Fibroblast of peridontal ligament (primary cell): ENCODE data around the gene MTRF1L.

ENCODE experiments used
- DNase-seq: peaks from one replicate; pipeline ENCODE4 v3.0.0-alpha.2; 2010; ENCODE audit errors: extremely low read depth

MTRF1L gene, protein sequence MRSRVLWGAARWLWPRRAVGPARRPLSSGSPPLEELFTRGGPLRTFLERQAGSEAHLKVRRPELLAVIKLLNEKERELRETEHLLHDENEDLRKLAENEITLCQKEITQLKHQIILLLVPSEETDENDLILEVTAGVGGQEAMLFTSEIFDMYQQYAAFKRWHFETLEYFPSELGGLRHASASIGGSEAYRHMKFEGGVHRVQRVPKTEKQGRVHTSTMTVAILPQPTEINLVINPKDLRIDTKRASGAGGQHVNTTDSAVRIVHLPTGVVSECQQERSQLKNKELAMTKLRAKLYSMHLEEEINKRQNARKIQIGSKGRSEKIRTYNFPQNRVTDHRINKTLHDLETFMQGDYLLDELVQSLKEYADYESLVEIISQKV

DNA sequence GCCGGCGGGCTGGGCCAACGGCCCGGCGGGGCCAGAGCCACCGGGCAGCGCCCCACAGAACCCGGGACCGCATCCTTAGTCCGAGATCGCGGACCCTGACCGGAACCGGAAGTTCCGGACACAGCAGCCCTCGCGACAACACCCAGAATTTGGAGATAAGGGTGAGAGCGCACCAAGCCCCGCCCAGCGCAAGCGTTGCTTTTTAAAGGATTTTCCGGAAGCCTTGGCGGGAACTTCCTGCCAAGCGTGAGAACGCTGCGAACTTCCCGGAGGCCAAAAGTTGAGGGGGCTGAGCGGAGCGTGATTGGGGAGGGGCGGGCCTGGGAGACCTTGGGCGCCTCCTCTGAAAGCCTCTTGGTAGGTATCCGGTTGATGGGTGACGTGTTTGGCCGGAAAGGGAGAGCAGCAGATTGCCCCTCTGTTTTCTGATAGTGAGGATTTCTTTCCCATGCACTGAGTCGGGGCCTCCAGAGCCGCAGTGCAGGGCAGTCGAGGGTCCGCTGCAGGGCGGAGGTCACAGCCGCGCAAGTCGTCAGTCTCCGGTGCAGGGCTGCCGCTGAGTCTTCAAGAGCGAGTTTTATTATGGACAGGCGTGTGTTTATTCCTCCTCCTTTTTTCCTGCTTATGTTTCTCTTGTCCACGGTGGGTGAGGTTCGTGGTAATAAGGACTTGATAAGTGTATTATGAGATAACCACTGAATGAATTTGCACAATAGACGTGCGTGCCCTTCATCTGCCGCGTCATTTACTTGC lies at the start of gene MTRF1L:
Gene MTRF1L (minus strand): TSS at position 97 of the 753 bp plus-strand sequence. CDS start 24 bp downstream, at position 73.
- peak; percentile 96 for DNase-seq

DNA sequence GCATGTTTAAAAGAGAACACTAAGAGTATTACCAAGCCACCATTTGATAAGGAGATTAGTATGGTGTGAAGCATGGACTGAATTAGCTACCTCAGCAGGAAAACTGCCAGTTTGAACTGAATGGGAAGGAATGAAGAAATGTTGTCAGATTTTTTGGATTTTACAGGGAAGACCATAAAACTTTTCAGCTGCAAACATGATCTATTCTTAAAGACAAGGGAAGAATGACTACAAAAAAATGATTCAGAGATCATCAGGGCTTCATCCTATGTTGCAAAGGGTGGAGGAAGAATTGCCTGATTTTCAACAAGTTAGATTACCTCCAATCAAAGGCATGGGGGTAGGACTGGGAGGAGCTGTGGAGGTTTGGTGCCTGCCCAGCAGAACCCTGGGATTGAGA lies 49.3 kb upstream of the MTRF1L start:
- DNase-seq = no peak

DNA sequence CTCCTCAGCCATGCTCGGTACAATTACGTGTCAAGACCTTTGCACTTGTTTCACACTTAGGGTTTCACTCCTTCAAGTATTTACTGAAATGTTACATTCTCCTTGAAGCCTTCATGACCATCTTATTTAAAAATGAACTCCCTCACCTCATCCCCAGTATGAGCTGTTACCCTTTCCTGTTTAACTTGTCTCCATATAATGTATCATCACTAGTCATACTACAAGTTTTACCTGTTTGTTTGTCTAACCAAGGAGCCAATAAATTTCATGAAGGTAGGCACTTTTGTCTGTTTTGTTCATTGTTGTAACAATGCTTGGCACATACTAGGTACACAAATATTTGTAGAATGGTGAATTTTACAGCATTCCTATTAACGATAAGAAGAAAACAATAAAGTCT lies 46.1 kb upstream of the MTRF1L start:
- DNase-seq = no peak

DNA sequence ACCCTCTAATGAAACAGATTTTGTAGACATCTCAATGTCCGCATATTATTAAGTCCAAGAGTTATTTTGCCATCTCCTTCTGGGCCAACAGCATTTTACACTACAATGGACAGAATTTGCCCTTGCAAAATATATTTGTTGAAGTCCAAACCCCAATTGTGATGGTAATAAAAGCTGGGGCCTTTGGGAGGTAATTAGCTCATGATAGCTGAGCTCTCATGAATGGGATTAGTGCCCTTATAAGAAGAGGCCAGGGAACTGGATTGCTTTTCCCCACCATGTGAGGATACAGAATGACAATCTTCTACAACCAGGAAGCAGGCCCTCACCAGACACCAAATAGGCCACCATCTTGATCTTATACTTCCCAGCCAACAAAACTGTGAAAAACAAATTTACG lies 44.9 kb upstream of the MTRF1L start:
- no peak for DNase-seq

DNA sequence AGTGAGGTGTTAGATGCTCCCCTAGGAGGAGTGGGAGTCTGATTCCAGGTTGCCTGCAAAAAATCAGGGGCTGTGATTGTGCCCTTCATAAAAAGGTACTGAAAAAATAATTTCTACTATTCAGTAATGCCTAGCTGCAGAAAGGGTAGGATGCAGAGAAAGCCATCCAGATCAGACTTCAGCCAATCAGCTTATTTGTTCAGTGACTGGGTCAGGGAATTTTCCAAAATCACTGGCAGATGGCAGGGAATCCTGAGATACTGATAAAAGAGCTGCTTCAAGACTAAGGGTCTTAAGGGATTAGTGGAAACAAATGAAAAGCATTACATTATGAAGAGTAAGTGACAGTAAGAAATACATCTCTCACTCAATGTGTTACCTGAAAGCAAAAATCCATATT lies 42.8 kb upstream of the MTRF1L start:
- DNase-seq = no peak

DNA sequence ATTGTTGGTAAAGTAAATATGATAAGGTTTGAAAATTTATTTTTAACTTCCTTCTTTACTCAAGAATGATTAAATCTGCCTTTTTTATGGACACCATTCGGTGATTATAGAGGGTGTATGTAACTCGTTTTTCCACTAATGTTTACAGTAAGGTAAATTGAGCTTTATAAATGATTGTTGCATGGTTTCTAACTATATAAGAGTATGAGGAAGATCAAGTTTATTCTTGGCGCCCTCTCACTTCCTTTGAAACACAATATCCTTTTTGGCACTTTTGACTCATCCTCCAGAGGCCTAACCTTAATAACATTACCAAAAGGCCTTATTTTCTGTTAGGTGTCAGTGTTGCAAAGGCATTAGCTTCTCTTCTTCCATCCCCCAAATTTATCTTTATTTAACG lies 41.8 kb upstream of the MTRF1L start:
- peak; percentile 18 for DNase-seq

DNA sequence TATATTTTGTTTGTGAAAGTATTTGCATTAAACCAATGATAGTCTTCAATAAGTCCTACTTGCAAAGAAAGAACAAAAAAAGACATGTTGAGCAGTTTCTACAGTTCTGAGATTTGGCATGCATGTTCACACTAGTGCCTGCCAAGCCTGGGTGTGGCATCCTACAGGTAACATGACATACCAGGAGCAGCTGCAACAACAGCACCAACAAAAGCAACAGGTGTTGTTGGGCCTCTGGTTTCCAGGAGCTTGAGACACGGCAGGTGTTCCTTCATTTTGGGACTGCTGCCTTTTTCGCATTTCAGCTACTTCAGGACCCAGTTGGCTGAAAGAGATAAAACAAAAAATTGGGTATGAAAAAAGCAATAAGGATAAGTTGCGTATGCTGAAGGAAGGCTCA lies 41.2 kb upstream of the MTRF1L start:
- DNase-seq = no peak

DNA sequence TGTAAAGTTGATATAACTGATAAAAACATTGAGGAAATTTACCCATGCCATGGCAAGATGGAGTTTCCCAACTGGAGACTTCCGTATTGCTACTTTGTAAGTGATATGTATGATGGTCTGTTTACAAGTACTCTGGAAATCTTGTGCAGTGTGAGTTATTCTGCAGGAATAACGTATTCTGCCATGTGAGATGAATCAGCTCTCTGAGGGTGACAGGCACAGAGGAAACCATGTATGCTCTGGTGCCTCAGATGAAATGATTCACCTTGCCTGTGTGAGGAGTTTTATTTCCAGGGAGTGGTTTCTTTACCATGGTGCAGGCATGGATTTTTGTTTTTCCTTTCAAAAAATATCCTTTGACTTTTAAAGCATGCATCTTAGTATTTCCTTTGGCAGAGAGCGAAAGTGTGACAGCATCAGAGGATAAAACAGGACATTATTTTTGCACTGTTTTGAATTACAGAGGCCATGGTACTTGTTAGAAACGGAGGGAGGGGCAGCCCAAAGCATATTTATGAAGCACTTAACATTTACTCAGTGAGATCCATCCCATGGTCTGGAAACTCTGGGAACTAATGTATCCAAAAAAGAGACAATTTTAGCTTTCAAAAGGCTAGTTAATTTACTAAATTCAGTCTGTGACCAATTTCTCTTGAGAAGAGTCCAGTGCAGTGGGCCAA lies 36.0 kb upstream of the MTRF1L start:
- DNase-seq = peak; percentile 59

DNA sequence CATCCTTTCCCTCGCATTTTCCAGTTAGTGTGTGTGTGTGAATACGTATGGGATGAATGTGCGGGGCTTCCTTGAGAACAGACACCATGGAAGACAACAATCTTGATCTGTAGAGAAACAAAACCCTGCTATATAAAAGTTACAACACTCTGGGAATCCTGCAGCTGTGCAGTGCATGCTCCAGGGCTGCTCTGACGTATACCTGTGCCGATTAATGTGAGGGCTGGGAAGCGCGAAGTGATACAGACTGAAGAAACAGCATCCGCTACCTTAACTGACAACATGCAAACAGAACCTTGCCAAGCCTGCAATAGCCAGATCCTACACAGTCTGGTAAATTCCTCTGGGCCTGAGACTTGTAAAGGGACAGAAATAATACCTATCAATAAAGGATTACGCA lies 31.6 kb upstream of the MTRF1L start:
- DNase-seq = no peak

DNA sequence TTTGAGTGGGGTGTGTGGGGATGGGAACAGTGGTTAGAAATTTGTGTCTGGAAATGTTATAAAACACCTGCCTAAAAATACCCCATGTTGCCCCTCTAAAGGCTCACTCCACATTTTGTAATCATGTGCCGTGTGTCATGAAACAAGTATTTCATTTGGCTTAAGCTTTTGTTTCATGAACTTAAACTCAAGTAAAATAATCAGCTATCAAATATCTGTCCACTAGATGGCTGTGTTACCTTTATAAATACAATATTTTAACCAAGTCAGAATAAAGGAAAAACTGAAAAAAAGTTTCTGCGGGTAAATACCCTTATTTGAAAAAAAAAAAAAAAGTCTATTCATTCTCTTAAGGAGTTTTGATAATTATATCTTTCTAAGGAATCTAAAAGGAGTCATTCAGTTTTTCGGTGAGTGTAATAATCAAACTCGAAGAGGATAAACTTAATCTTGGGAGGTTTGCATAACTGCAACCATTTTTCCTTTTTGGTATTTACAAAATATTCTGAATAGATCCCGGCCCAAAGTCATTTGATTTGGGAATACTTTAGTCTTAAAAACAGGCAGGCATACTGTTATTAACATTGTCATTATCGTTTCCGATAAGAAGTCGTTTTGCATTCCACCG lies 29.9 kb upstream of the MTRF1L start:
- peak; percentile 95 for DNase-seq

DNA sequence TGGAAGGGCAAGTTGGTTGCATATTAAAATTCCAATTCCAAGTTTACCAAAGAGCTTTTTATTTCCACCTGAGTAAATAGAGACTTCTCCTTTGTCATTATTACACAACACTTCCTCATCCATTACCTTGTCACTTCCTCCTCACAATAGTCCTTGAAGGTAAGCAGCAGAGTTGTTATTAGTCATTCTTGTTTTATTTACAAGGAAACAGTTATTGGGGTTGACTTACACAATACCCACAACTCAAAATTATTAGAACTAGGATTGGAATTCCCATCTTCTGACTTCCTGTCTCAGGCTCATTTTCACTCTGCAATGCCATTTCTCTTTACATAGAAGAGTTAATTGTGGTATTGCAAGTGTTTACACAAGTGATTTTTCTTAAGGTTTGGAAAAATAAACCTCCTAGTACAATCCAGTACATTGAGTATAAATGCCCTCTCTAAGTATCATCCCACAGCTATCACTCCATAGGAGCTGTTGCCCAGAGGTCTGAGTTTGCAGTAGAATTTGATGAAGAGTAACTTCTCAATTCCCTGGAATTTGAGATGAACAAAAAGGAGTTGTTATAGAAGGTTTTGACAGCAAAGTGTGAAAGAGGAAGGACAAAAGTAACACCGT lies 28.9 kb upstream of the MTRF1L start:
- peak; percentile 59 for DNase-seq

DNA sequence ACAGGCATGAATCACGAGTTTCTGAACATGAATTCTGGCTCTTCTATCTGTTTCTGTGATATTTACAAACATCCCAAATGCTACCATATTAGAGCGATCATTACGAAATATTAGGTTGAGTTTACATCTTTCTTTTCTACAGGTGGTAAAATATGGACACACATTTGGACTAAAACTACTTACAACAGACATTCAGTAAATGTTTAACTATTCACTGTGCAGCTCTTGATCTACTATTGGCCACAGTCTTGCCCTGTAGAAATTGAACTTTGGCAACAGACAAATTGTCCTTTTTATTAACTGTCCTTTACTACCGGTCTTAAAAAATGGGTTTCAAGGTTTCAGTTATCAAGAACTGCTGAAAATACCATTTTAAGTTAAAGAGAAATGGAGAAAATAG lies 26.5 kb upstream of the MTRF1L start:
- no peak for DNase-seq

DNA sequence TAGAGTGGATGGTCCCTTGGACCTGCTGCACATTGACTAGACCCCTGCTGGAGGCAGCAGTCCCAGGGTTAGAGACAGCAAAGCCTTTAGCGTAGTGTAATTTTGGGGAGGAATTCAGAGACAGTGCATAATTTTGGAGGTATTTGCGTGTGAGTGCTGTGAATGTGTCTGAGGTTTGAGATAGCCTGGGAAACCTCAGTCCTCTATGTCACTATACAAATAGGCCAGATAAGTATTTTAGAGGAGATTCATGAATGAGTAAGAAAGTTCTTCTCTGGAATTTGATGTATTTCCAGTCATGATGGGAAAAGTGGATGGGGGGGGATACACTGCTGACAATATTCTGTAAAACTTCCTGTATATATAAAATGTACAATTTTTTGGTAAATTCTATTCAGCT lies 25.8 kb upstream of the MTRF1L start:
- DNase-seq = peak; percentile 14

DNA sequence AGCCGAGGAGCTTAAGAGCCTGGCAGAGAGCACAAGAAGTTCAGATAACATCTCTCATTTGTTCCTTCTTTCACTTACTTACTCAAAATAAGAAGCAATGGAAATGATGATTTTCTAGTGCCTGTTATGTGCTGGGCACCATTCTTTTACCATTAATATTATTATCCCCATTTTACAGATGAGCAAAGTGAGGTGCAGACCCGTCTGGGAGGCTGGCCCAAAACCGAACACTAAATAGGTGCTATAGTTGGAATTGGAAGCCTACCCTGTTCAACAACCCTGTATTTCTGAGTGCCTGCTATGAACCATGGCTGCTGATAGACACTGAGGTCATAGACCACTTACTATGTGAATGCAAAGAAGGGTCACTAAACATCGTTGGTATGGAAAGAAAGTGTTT lies 25.0 kb upstream of the MTRF1L start:
- DNase-seq = no peak

DNA sequence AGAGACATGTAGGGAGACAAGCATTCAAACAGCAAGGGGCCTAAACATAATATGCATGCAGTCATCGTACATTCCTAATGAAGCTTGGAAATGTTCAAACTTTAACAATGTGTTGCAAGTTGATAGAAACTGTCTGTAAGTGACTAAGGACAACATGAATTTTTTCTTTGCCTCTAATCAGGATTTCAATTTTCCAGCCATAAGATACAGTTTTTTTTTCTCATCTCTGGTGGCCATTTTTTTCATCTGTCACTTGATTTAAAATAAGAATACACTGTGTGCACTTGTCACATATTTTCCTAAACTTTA lies 22.2 kb upstream of the MTRF1L start:
- no peak for DNase-seq

DNA sequence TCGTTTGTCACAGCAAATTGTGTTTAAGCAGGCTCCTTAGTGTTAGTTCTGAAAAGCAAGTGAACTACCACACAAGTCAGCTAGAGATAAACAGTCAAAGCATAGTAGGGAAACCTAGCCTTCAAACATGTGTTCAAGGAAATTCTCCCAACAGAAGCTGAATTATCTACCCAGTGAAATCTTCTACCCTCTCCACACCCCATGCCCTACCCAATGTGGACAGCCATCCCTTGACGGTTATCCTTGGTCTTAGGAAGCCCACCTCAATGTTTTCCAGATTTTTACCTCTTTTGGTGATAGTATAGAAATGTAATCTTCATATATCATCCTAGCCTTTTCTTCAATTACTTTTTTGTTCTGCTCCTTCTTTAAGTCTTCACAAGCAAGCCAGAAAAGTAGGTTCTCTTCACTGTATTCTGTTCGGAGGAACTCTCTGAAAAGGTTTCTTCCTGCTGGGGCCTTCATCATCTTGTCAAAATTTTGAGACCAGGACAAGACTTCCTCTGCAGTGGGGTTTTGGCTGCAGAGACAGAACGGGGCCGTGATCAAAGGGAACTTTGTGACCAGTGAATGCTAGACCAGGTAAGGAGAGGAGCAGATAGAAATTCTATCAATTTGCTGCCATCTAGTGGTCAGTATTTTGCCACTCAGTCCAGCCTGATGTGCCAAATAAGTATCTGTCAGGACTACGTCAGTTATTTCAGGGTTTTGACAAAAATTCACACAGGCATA lies 21.6 kb upstream of the MTRF1L start:
- DNase-seq = peak; percentile 72

DNA sequence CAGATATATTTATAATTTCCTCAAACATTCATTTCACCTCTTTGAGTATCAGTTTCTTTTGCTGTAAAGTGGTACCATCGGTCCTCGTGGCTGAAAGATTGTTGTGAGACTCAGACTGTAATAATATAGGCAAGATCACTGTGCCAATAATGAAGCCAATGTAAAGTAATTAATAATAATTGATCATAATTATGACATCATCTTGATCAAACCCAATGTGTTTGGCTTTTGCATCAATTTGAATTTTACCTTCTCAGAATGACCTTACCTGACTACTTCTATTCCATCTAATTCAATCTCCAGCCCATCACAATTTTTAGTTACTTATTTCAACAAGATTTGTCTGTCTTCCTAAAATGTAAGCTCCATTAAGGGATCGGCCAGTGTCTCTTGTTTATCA lies 15.8 kb upstream of the MTRF1L start:
- no peak for DNase-seq

DNA sequence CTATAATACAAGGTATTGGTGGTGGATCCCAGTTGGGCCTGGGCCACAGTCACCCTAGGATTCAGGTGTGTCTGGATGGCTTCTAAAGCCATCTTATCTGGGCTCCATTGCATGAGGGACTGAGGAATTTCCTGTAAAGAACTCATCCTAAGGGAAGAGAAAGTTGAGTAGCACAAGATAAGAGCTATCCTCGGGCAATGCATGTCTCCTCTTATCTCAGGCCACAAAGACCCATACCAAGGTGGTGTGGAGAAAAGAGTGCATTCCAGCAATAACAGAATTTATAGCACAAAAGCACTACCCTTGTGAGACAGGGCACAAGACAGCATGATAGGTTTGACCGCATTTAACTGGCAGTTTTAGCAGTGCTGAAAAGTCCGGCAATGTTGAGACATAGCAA lies 14.3 kb upstream of the MTRF1L start:
- no peak for DNase-seq

DNA sequence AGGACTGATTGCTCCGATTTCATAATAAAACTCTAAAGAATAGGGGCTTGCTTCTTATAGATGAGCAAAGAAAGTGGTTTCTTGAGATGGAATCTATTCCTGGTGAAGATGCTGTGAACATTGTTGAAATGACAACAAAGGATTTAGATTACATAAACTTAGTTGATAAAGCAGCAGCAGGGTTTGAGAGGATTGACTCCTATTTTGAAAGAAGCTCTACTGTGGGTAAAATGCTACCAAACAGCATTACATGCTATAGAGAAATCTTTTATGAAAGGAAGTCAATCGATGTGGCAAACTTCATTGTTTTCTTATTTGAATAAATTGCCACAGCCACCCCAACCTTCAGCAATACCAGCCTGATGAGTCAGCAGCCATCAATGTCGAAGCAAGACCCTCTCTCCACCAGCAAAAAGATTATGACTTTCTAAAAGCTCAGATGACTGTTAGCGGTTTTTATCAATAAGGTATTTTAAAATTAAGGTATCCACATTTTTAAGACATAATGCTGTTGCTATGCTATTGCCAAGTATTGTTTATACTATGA lies 12.7 kb upstream of the MTRF1L start:
- no peak for DNase-seq

DNA sequence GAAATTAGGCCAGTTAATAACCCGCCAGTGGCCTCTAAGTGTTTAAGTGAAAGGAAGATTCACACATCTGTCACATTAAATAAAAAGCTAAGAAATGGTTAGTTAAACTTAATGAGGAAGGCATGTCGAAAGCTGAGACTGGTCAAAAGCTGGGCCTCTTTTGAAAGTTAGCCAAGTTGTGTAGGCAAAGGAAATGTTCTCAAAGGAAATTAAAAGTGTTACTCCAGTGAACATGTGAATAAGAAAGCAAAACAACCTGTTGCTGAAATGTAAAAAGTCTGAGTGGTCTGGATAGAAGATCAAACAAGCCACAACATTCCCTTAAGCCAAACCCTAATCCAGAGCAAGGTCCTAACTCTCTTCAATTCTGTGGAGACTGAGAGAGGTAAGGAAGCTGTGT lies 10.9 kb upstream of the MTRF1L start:
- DNase-seq = peak; percentile 16

DNA sequence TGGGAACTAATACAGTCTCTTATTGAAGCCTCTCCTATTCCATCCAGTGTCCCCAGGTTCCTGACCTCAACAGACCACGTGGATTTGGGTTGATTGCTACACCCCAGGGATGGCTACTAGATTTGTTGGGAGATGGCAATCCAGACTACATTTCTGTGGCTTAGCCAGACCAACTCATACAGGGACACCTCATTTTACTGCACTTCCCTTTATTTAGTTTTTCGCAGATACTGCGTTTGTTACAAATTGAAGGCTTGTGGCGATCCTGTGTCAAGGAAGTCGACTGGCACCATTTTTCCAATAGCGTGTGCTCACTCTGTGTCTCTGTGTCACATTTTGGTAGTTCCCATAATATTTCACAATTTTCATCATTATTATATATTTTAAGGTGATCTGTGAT lies 10.3 kb upstream of the MTRF1L start:
- no peak for DNase-seq
